ENCODE results near the gene OLIG2. TPM values are rescaled to one million over a fixed set of nuclear protein-coding genes. Genes with fewer than 3 reads are reported as not detected.

The OLIG2 gene
- total RNA-seq, 2 experiments from 2014 or later: not detected

- peaks cover 0 to 5% of the 10 kb centered on the region in 2 experiments for H3K9me3 ChIP-seq (ENCODE audit: control insufficient read depth in 1 of 2, insufficient read depth in 1 of 2, low read length in 2 of 2)
- H3K27me3 ChIP-seq (ENCODE audit: control insufficient read depth in 1 of 2, insufficient read depth in 2 of 2, low read length in 2 of 2): peaks cover 28 to 32% of the 10 kb centered on the region in 2 experiments
- intact Hi-C loops (cut with DNase I, micrococcal nuclease): no loop called here
- DNase-seq: no peak
- peaks cover 6% of the 10 kb centered on the region for H3K4me1 Mint-ChIP-seq (ENCODE audit: low read depth)
- H3K27me3 Mint-ChIP-seq: peaks cover 86% of the 10 kb centered on the region
- no peak overlapping the region for H3K27ac Mint-ChIP-seq
- H3K9me3 Mint-ChIP-seq: no peaks in the 10 kb centered on the region
- ATAC-seq (ENCODE audit: poor library complexity): no peak
- CTCF ChIA-PET: no interaction called here
- H3K4me3 ChIP-seq (ENCODE audit: low read length): no peak overlapping the region
- no peak overlapping the region for H3K27ac ChIP-seq (ENCODE audit: low read depth in 1 of 2, low read length in 2 of 2)
- no peak for TF ChIP-seq CTCF (IDR thresholded peaks at IDR 0.05)
- H3K4me1 ChIP-seq (ENCODE audit: insufficient read depth, low read length): no peaks in the 10 kb centered on the region
- H3K4me3 Mint-ChIP-seq: no peak overlapping the region
- H3K36me3 ChIP-seq (ENCODE audit: insufficient read depth, low read length): no peaks in the 10 kb centered on the region
- POLR2A ChIA-PET: no interaction called here
- H3K36me3 Mint-ChIP-seq (ENCODE audit: low read depth): no peaks in the 10 kb centered on the region
Observed at GRCh38 chr21:33014331-33014730, 11.4 kb upstream of the OLIG2 start.

- intact Hi-C loops (cut with DNase I, micrococcal nuclease): no loop called here
- no peak overlapping the region for H3K27ac Mint-ChIP-seq
- ATAC-seq (ENCODE audit: poor library complexity): no peak
- Histone ChIP-seq H3K27me3 (ENCODE audit: control insufficient read depth in 1 of 2, insufficient read depth in 2 of 2, low read length in 2 of 2) (peaks cover 35 to 40% of the 10 kb centered on the region in 2 experiments), H3K27ac (ENCODE audit: low read depth in 1 of 2, low read length in 2 of 2) (no peak overlapping the region), H3K4me1 (ENCODE audit: insufficient read depth, low read length) (peaks cover 8% of the 10 kb centered on the region), H3K9me3 (ENCODE audit: control insufficient read depth in 1 of 2, insufficient read depth in 1 of 2, low read length in 2 of 2) (peaks cover 0 to 5% of the 10 kb centered on the region in 2 experiments), H3K4me3 (ENCODE audit: low read length) (no peak overlapping the region), H3K36me3 (ENCODE audit: insufficient read depth, low read length) (no peaks in the 10 kb centered on the region)
- POLR2A ChIA-PET: no interaction called here
- TF ChIP-seq CTCF (IDR thresholded peaks at IDR 0.05): no peak
- H3K27me3 Mint-ChIP-seq: peaks cover 90% of the 10 kb centered on the region
- CTCF ChIA-PET: no interaction called here
- no peaks in the 10 kb centered on the region for H3K9me3 Mint-ChIP-seq
- peaks cover 10% of the 10 kb centered on the region for H3K4me1 Mint-ChIP-seq (ENCODE audit: low read depth)
- H3K4me3 Mint-ChIP-seq: no peak overlapping the region
- no peaks in the 10 kb centered on the region for H3K36me3 Mint-ChIP-seq (ENCODE audit: low read depth)
- no peak for DNase-seq
Observed at GRCh38 chr21:33015096-33015495, 10.6 kb upstream of the OLIG2 start.

- ATAC-seq (ENCODE audit: poor library complexity) (no peak), DNase-seq (no peak)
- H3K36me3 ChIP-seq (ENCODE audit: insufficient read depth, low read length): no peaks in the 10 kb centered on the region
- intact Hi-C loops (cut with DNase I, micrococcal nuclease): no loop called here
- H3K27me3 Mint-ChIP-seq: peaks cover 90% of the 10 kb centered on the region
- H3K4me1 ChIP-seq (ENCODE audit: insufficient read depth, low read length): peaks cover 13% of the 10 kb centered on the region
- H3K27ac ChIP-seq (ENCODE audit: low read depth in 1 of 2, low read length in 2 of 2): no peak overlapping the region
- H3K36me3 Mint-ChIP-seq (ENCODE audit: low read depth): no peaks in the 10 kb centered on the region
- ChIA-PET CTCF (no interaction called here), POLR2A (no interaction called here)
- H3K4me1 Mint-ChIP-seq (ENCODE audit: low read depth): peaks cover 16% of the 10 kb centered on the region
- H3K27ac Mint-ChIP-seq: no peak overlapping the region
- H3K4me3 ChIP-seq (ENCODE audit: low read length): no peak overlapping the region
- H3K27me3 ChIP-seq (ENCODE audit: control insufficient read depth in 1 of 2, insufficient read depth in 2 of 2, low read length in 2 of 2): peaks cover 37 to 44% of the 10 kb centered on the region in 2 experiments
- no peak for TF ChIP-seq CTCF (IDR thresholded peaks at IDR 0.05)
- H3K9me3 ChIP-seq (ENCODE audit: control insufficient read depth in 1 of 2, insufficient read depth in 1 of 2, low read length in 2 of 2): peaks cover 0 to 5% of the 10 kb centered on the region in 2 experiments
- H3K4me3 Mint-ChIP-seq: no peak overlapping the region
- no peaks in the 10 kb centered on the region for H3K9me3 Mint-ChIP-seq
Observed at GRCh38 chr21:33015756-33016155, 10.0 kb upstream of the OLIG2 start.

Data from CD4-positive, alpha-beta T cell (primary cell).